ENCODE data around the gene PNPLA4.

Gene PNPLA4

GRCh38 chrX:7852166-7852565, 75.0 kb downstream of the PNPLA4 start:
- DNase-seq, result no peak
